NOMO-1 treated with dmso at 0.1 percent for 144 hours (cell line): ENCODE data around the gene VARS1.

Source experiments
- DNase-seq: peaks from one replicate; lab custom pipeline; 2025; ENCODE audit not compliant: unreplicated experiment; lab: John Stamatoyannopoulos, UW

The VARS1 gene

DNA sequence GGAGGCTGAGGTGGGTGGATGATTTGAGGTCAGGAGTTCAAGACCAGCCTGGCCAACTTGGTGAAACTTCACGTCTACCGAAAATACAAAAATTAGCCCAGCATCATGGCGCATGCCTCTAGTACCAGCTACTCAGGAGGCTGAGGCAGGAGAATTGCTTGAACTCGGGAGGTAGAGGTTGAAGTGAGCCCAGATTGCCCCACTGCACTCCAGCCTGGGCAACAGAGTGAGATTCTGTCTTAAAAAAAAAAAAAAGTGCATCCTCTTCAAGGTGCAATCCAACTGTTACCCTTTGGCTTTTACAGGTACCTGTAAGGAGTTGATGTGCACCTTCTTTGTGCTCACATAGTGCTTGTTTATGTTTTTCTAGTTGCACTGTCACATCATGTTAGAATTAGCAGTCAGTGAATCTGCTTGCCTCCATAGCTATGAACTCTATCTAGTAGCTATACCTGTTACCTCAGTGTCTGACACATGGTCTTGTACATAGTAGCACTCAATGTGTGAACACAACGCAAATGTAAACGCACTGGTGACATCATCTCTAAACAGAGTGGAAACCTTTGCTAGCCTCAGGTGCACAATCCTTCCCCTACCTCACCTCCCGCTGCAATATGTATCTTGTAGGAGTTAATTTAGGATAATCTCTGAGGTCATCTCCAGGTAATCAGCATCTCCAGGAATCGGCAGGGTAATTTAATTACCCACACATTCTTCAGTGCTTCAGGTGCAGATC, 46.1 kb downstream of the VARS1 start:
- no peak for DNase-seq
